CD4-positive, alpha-beta T cell treated with Interleukin-17A for 4 hours (primary cell): ENCODE results near the gene HEATR1.
"Not testable (repeated sequence)": the region's sequence is repeated elsewhere in the genome, so short reads cannot be mapped to it uniquely, and the experiment has no call there.

Experiments
- DNase-seq: peaks from one replicate; pipeline ENCODE4 v3.0.0-alpha.2; 2020; ENCODE audit warnings: mixed read lengths

The HEATR1 gene

DNA sequence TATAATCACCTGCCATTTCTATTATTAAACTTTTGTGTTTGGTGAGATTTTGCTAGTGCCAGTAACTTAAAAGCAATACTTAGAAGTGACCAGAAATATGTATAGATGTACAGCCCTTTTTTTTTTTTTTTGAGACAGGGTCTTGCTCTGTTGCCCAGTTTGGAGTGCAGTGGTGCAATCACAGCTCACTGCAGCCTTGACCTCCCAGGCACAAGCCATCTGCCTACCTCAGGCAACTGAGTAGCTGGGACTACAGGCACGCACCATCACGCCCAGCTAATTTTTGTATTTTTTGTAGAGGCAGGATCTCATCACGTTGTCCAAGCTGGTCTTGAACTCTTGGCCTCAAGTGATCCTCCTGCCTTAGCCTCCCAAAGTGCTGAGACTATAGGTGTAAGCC, 23.9 kb downstream of the HEATR1 start:
- DNase-seq, result not testable (repeated sequence)

DNA sequence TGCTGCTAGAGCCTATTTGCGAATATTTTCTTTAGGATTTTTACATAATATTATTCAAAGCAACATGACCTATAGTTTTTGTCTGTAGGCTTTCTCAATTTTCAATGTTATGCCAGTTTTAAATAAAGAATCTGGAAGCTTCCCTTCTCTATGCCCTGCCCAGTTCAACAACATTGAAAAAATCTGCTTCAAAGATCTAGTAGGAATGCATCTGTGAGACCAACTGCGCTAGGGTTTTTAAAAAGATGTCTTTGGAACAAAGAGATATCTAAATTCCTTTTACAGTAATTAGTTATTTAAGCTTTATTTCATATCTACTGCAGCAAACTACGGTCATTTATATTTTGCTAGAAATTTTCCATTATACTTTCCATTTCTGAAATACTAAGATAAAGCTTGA, 25.7 kb downstream of the HEATR1 start:
- no peak for DNase-seq

DNA sequence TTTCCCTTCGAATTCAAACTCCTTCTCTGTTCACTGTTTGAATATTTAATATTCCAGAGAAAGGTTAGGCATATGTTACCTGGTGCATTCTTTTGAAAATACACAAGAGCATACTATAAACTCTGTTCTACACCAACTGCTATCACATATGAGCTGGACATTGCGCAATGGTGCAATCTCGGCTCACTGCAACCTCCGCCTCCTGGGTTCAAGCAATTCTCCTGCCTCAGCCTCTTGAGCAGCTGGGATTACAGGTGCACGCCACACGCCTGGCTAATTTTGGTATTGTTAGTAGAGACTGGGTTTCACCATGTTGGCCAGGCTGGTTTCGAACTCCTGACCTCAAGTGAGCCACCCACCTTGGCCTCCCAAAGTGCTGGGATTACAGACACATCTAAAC, 27.3 kb downstream of the HEATR1 start:
- not testable (repeated sequence) for DNase-seq

DNA sequence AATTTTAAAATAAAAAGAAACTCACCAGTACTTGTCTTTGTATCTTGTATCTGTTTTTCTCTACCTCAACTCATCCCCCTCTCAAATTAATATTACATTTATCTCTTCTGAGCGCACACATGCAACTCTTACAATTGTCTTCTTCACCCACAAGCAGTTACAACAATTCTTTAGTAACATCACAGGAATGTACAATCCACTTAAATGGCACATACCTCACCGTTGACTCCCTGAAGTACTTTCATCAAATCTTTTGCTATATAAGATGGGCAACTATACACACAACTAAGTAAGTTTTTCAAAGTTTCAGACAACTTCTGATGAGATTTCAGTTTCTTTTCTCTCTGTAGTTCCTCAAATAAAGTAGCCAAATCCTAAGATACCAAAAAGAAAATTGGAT, 28.3 kb downstream of the HEATR1 start:
- no peak for DNase-seq

DNA sequence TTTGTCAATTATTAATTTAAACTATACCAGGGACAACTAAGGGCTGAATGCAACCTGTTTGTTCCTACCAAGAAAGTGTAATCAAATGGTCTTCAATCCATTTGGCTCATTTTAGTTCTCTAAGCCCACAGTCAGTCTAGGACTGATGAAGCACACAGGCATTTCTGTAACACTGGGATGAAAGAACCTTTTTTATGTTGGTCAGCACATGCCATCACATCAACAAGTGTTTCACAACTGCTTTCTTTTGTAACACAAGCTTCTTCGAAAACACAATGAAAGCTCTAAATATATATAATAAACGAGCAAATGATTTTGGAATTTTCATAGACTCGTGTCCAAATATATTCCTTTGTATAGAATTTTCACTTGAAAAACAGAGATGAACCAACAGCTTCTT, 28.8 kb downstream of the HEATR1 start:
- no peak for DNase-seq

DNA sequence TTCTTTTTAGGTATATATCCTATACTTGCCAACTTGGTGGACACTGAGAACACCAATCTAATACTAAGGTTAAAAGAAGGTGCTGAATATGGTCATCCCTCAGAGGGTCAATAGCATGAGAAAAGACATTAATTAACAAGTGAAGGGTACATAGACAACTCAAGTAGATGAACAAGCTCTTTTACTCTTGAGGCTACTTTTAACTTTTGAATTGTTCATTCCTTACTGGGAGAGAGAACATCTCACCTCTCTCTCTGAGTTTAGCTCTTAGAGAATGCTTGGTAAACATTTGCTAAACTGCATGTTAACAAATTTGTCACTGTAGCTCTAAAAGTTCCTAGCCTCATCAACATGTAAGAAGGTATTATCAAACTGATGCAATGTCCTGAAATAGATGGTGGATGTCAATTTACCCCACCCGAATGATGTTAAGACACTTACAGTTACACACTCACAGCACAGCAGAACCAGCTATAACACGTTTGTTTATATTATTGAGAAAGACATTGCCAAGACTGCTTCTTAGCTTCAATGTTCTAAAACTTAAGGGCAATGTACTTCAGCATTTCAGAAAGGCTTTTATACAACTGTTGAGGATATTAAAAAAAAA, 35.9 kb downstream of the HEATR1 start:
- no peak for DNase-seq

DNA sequence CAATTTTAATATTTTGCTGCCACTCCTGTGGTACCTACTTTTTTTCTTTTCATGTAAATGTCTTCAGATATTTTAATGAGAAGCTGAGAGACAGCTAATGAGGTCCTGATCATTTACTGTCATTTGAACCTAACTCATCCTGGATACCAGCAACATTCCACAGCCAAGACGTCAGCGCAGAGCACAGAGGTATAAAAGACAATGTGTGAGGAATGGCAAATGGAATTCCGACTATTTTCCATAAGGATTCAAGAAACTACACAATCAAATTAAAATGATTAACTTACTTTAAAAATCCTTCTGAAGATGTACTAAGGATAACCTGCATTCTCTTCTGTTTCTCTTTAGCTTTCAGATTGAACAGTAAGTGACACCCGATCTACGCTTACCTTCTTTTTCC, 38.8 kb downstream of the HEATR1 start:
- no peak for DNase-seq

DNA sequence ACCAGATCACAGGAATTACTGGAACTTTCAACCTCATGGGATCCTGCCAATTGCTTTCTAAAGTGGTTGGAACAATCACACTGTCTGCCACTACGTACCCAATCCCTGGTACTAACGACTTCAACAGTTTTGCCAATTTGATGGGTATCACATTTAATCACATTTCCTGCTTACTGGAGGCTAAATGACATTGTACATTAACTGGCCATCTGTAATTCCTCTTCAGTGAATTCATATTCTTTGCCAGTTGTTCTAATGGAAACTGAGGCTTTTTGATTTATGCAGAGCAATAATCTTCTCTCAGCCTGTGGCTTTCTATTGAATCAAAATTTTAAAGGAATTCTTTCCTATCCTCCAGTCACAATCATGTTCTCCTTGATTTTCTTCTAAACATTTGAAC, 42.3 kb downstream of the HEATR1 start:
- DNase-seq, result no peak

DNA sequence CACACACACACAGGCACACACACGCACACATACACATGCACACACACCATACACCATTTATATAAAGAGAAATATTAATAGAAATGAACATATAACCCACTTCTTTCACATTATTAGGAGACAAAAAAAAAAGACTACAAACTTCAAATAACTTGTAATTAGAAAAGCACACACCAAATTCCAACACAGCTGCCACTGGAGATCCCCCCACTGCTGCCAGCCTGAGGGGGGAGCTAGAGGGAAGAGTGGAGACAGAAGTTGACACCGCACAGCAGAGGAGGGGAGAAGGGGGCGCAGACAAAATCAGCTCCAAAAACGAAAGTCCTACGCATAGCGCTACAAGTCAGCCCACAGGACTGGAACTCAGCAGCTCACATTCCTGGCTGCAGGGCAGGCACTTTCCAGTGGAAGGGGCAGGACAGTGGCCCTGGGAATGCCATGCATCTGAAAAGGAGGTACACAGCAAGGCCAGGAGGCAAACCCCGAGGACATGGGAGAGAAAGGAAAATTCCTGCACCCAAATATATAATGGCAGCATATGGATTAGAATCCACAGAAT, 44.0 kb downstream of the HEATR1 start:
- no peak for DNase-seq

DNA sequence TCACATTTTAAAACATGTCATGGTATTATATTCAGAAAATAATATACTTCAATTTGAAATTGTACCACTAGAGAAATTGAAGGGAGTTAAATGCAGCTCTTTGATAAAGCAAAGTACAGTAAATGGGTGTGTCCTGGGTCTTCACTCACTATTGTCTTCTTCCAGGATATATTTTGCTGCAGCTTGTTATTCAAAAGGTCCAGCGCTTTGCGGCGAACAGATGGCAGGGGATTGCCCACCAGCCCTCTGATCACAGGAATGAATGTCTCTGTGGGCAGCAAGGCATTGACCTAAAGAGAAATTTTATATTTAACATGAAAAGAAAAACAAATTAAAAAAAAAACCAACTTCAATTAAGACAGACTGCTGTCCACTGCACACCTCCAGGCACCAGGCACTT, 45.5 kb downstream of the HEATR1 start:
- DNase-seq, result no peak

DNA sequence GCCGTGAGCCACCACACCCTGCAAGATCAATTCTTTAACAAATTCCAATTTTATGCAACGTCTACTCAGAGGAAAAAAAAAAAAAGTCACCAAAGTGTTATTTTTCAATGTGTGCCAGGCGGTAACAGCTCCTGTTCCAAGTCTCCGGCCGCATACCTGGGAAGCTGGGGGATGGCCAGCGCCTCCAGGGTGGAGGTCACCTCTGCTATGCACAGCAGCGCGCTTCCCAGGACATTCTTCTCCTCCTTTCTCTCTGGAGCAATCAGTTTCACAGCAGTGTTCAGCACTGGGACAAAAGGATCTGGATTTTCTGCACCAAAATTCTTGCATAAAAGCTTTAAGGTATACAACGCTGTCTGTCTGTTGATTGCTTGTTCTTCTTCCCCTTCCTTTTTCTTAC, 46.2 kb downstream of the HEATR1 start:
- no peak for DNase-seq

DNA sequence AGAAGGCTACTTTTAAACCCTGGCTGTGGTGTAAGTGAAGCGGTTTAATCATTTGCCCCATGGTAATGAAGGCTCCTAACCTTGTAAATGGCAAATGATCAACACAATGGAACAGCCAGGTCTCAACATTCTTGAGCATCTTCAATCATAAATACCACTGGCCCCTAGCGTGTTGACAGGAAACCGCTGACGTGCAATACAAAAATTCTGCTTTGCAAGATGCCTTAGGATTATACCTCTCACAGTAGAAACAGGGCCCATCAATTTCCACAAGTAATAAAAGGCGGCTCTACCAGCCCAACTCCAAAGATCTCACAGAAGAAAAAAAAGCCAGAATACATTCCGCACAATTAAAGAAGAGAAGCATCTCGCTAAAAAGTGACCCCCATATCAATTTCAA, 47.7 kb downstream of the HEATR1 start:
- DNase-seq, result no peak

DNA sequence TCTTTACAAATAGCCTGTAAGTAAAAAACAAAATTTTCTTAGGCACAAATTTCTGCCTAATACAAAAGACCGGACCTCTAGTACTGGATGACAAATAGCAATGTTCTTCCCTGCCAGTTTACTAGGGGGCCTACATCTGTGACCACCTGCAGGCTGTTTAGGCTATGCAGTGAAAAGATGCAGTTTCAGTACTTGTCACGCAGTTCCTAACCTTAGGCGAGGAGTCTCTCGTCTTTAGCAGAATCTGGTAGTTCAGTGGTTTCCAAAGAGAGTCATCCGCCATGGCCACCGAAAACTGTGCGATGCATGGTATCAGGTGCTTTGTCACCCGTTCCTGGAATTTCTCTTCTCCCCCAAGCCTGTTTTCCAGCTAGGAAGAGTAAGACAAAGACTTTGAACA, 50.9 kb downstream of the HEATR1 start:
- no peak for DNase-seq

DNA sequence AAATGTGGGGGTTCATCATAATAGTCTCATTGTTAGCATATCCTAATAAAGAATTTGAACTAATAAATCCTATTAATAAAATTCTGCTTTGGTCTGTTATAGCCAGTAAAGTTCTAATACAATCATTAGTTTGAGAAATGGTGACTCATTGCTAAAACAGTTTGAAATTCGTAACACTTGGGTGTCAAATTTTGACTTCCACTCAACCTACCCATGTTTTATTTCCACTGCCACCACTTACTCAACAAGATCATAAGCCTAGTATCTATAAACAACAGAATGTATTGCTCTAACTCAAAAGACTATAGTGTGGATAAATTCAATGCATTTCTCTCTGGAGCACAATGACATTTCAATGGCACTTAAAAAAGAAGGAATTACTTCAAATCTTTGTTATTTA, 51.4 kb downstream of the HEATR1 start:
- DNase-seq, result no peak

DNA sequence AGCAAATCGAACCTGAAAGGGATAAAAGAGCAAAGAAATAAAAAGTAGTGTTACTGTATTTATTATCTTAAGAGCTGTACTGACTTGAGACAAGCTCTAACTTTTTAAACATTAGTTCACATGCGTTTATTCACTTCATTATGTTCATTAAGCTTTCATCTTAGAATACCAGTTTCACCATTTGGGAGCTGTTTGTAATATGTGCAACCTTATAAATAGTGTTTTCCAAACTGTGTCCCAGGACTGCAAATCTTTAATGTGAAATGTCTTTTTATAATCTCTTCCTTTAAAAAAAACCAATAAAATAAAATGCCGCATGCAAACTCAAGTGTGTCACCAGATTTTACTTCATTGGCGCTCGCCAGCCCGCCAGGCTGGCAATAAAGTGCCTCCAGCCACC, 52.2 kb downstream of the HEATR1 start:
- DNase-seq, result no peak

DNA sequence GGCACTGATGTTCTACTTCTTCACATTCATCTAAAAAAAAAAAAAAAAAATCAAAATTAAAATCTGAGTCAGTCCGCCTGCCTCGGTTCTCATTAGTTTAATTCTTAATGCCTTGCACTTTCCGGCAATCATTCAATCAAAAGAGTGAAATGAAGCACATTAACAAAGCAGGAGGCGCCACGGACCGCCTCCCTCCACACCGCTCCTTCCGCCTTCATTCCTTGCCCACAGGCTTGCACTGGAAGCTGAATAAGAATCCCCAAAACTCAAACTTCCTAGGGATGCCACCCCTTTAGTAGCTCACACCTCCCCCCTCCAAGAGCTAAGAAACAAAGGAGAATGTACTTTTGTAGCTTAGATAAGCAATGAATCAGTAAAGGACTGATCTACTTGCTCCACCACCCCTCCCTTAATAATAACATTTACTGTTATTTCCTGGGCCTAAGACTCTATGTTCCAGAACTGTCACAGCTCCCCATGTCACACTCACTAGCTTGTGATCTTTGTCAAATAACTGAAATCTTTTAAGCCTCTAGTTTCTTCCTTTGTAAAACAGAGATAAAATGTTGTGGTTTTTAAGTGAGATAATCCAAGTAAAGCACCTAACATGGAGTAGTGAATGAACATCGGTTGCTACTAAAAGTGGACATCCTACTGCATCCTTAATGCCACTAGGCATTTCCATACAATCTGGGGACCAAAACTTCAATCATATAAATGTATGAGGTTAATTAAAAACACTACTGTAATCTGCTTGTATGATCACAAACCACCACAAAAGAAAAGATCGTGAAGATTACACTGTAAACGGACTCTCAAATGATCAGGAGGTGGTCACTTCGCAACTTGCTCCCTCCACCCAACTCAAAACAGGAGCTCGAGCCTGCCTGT, 53.1 kb downstream of the HEATR1 start:
- DNase-seq, result no peak

DNA sequence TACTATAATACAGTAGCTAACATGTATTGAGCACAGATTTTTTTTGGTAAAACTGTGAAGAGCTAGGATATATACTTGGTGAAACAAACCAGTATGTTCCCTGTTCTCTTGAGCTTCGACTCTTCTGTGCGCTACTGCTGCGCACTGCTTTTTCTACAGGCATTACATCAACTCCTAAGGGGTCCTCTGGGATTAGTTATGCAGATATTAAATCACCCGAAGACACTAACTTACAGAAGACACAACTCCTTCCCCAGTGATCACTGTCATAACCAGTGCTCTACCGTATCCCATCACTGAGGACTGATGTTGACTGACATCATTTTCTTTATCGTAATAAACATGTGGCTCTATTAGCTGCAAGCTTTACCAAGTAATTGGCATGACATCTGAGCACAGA, 55.9 kb downstream of the HEATR1 start:
- no peak for DNase-seq

DNA sequence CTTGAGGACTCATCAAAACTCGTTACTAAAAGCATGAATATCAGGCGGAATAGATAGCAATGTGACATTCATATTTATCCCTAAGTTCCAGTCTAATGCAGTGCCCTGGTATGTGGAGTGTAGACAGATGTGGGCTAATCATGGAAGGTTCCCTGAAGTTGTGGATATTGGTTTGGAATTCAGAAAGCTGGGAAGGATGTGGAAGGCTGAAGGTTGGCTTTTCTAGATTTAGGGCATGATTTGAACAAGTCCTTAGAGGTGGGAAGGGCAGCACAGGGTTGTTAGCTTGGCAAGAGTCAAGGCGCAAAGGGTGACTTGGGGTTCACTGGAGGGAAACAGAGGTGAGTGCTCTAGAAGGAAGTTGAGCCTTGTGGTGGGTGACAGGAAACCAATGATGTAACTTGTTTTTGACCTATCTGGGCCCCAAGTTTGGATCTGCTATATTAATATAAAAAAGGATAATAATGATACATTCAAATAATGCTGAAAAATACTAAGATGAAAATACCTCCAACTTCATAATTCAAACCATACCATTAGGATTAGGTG, 58.6 kb downstream of the HEATR1 start:
- peak; percentile 30 for DNase-seq

DNA sequence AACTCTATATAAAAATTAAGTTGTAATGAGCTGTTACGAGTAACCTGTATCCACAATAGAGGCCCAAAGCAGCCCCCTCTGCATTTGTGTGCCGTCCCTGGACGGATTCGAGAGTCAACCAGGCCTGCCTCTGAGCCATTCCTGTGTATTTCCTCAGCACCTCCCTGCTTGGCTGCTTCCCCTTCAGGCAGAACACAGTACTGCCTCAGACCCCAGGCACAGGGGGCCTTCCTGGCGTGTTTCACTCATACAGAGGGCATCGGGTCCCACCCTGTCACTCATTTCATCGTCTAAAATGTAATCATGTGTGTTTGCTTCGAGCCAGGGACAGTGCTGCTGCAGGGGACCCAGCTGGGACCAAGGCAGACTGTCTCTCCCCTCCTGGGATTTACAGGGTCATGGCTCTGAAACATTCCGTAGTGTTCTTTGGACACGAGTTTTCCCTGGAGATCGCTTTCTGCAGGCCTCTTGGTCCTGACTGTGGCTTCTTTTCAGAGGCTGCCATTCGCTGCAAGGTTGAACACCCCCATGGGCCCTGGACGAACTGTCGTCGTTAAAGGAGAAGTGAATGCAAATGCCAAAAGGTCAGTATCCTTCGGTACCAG, 61.1 kb downstream of the HEATR1 start:
- no peak for DNase-seq

DNA sequence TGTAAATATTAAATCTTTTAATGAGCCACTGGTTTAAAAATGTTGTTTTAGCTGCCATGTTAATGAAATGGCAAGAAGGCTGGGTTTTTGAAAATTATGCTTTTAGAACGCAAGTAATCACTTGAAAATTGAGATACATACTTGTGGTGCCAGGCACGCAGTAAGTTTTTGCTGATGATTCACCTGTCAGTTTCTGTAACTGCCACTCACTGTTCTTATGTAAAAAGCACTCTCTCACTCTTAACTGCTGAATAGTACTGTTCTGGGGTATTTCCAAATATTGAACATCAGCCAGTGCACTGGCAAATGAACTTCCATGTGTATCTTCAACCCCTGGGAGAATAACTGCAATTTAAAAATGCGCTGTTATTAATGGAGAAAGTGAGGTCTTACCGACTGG, 62.6 kb downstream of the HEATR1 start:
- no peak for DNase-seq

DNA sequence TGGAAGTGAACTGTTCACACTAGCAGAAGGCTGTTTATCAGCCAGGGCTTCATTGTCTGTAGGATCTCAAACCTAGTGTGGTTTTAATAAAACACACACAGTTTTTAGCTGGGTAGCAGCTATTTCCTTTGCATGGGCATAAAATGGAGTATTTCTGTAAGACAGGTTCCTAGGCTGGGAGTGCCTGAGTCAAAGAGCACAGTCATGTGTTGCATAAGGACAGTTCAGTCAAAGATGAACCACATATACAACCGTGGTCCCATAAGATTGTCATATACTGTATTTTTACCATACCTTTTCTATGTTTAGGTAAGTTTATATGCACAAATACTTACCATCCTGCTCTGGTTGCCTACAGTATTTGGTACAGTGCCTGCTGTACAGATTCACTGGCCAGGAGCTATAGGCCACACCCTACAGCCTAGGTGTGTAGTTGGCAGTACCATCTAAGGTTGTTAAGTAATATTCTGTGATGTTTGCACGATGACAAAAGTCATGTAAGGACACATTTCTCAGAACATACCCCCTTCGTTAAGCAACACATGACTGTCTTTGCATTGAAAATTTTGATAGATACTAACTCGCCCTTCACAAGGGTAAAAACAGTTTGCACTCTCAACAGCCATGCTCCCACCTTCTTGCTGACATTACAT, 63.4 kb downstream of the HEATR1 start:
- DNase-seq, result no peak

DNA sequence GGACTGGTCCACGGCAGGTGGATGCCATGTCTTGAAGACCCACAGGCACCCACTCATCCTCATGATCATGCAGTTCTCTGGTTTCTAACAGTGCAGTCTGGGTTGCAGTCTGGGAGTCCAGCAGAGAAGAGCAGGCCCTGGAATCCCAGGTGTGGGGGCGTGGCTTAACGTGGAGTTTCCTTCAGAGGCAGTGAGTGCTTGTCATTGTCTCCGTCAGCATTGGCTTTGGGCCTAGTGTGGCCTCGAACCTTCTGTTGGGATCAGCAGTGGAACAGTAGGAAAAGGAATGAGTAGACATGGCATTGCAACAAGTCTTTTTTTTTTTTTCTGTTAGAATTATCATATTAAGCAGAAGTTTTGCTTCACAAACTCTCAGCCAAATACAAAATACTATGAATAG, 67.8 kb downstream of the HEATR1 start:
- no peak for DNase-seq

DNA sequence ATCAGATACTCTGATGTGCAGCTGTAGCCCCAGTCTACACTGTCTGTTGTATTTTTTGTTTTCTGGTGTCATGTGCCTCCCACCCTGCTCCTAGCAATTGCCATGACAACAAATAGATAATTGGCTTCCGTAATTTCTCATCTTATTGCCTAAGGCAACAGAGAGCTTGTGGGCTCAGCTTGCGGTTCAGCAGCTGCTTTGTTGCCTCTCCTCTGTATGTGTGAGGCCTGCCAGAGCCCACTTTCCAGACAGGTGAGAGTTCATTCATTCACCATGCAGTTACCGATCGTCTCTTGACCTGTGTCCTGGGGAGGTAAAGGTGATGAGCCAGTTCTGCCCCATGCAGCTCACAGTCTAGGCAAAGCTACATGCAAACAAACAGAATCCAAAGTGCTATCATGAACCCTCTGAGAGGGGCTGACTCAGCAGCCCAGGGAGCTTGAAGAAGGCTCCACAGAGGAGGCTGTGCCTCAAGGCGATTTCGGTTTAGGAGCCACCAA, 68.6 kb downstream of the HEATR1 start:
- no peak for DNase-seq
